Measurements from ENCODE around the gene SFXN2.

DNA sequence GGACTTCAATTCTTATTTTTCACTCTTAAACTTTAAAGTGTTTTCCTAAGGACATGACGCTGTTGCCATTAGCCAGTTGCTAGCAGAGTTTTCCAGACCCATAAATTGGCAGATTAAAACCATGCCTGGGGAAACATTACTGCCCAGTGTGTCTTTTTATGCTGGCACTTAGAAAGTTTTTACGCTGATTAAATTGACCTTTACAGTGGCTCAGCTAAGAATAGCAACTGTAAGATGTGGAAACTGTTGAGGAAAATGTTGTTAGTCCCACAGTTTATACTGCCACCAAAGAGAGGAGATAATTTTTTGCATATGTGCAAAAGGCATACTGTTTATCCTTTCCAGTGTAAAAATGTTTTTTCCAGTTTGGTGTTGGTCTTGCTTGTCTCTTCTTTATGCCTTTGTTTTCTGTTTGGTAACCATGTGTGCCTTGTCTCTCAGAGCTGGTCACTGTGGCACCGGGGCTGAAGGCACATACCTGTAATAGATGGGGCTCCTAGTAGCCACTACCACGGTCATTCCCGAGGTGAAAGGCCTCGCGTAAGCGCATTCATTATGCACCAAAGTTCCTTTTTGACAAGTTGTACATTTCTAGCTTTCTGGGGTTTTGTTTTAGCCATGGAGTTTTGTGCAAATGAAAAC, 77.4 kb downstream of the SFXN2 start:
- TF ChIP-seq, protein P1, sequence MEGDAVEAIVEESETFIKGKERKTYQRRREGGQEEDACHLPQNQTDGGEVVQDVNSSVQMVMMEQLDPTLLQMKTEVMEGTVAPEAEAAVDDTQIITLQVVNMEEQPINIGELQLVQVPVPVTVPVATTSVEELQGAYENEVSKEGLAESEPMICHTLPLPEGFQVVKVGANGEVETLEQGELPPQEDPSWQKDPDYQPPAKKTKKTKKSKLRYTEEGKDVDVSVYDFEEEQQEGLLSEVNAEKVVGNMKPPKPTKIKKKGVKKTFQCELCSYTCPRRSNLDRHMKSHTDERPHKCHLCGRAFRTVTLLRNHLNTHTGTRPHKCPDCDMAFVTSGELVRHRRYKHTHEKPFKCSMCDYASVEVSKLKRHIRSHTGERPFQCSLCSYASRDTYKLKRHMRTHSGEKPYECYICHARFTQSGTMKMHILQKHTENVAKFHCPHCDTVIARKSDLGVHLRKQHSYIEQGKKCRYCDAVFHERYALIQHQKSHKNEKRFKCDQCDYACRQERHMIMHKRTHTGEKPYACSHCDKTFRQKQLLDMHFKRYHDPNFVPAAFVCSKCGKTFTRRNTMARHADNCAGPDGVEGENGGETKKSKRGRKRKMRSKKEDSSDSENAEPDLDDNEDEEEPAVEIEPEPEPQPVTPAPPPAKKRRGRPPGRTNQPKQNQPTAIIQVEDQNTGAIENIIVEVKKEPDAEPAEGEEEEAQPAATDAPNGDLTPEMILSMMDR (IDR thresholded peaks at IDR 0.05; ENCODE audit: poor library complexity): no peak
- no peak for TF ChIP-seq EZH2phosphoT487 (IDR thresholded peaks at IDR 0.05; ENCODE audit: low read depth, severe bottlenecking, unreplicated experiment)

Data from hepatocyte (in vitro differentiated cells).